GM19099 (cell line): ENCODE measurements around the gene MB21D2.
A peak's percentile ranks its signal among the peaks of the same experiment; 100 is the strongest.

Experiments
- POLR2A ChIP-seq: IDR thresholded peaks from 3 replicates; pipeline ENCODE4 v1.6.1; 2011; ENCODE audit warnings: low read depth; ENCODE audit not compliant: insufficient read length; ENCODE audit errors: extremely low read depth

Gene MB21D2, protein sequence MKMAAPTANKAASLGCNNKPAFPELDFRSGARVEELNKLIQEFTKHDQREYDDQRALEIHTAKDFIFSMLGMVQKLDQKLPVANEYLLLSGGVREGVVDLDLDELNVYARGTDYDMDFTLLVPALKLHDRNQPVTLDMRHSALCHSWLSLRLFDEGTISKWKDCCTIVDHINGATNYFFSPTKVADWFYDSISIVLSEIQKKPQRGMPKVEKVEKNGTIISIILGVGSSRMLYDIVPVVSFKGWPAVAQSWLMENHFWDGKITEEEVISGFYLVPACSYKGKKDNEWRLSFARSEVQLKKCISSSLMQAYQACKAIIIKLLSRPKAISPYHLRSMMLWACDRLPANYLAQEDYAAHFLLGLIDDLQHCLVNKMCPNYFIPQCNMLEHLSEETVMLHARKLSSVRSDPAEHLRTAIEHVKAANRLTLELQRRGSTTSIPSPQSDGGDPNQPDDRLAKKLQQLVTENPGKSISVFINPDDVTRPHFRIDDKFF

GRCh38 chr3:192917404-192918274, at the start of gene MB21D2:
MB21D2 (minus strand) TSS chr3:192917856; CDS start chr3:192917840, 16 bp downstream.
- peak; percentile 83 for TF ChIP-seq POLR2A

DNA sequence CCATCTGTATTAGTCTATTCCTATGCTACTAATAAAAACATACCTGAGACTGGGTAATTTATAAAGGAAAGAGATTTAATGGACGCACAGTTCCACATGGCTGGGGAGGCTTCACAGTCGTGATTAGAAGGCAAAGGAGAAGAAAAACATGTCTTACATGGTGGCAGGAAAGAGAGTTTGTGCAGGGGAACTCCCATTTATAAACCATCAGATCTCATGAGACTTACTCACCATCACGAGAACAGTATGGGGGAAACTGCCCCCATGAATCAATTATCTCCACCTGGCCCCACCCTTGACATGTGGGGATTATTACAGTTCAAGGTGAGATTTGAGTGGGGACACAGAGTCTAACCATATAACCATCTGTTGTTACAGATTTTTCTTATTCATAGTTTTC, 42.1 kb upstream of the MB21D2 start:
- TF ChIP-seq POLR2A: no peak

- no peak for TF ChIP-seq POLR2A
Measured at GRCh38 chr3:192958219-192958872, 40.7 kb upstream of the MB21D2 start.

DNA sequence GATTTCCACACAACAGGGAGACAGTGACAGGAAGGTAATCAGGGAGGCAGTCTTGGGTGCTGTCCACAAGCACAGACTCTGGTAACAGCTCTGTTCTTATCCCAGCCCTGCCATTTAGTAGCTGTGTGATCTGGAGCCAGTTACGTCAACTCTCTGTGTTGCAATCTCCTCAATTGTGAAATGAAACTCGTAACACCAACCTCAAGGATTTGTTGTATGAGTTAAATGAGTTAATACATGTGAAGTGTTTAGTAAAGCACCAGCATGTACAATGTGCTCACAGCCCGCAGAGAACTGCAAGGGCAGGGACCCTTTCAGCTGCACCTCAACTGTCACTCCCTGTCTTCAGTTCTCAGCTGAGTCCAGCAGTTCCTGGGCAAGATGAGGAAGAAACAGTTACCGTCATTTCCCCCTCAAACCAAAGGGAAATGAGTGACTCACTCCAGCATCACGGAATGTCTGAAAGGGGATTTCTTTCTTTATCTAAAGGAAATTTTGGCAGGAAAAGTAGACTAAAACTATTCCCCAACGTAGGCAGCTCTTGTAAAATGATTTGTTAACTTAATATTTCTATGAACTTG, 39.9 kb upstream of the MB21D2 start:
- TF ChIP-seq POLR2A: no peak

- no peak for TF ChIP-seq POLR2A
Measured at GRCh38 chr3:192953926-192954325, 36.3 kb upstream of the MB21D2 start.

GRCh38 chr3:192947421-192947820, 29.8 kb upstream of the MB21D2 start:
- TF ChIP-seq POLR2A: no peak

DNA sequence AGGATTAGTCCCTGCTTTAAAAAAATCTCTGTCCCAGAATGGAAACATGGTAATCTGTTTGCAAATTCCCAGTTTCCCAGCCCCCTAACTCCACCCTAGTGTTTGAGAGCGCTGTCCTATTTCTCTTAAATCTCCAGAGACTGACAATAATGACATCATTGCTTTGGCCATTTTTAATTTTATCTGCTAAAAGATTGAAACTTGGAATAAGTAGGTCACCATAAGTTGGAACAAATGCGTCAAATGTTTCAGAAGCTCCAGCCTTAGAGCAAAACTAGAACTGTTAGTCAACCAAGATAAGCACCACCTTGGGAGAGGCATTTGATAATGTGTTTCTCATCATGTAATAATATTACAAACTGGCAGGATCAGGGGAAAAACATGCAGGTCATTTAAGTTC, 25.7 kb upstream of the MB21D2 start:
- no peak for TF ChIP-seq POLR2A

DNA sequence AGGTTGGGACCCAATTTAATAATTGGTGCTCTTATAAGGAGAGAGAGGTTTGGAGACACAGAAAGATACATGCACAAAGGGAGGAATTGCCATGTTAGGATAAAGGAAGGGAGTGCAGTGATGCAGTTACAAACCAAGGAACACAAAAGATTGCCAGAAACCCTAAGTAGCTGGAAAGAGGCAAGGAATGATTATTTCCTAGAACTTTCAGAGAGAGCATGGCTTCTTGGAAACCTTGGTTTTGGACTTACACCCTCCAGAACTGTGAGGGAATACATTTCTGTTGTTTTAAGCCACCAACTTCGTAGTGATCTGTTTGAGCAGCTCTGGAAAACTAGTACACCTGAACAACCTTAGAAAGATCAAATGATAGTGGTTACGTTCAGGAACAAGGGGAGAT, 25.0 kb upstream of the MB21D2 start:
- TF ChIP-seq POLR2A: no peak

GRCh38 chr3:192940129-192940528, 22.5 kb upstream of the MB21D2 start:
- no peak for TF ChIP-seq POLR2A

- no peak for TF ChIP-seq POLR2A
Measured at GRCh38 chr3:192935441-192935840, 17.8 kb upstream of the MB21D2 start.

DNA sequence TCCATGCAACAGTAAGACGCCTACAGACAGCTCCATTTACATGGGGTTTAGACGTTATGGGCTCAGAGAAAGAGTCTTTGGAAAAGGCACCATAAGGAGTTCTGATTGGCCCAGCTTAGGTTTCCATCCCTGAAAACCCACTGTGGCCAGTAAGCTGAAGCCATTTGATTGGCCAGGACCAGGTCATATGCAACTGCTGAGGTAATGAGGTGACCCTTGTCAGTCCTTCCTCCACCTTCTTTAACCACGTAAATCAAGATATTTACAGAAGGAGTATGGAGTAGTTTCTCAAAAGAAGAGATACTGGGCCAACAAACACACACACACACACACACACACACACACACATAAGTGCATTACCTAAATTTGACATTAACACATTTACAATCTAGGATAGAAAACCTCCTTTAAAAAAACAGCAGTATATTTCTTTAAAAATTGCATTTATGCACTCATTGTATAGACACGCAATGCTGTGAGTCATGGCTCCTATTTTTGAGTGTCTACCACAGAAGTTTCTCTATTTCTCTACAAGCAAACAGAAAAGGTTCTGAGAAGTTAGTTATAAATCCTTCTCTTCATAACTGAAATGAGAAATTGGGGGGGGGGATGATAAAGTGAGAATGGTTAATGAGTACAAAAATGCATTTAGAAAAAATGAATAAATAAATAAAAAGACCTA, 16.3 kb upstream of the MB21D2 start:
- no peak for TF ChIP-seq POLR2A

DNA sequence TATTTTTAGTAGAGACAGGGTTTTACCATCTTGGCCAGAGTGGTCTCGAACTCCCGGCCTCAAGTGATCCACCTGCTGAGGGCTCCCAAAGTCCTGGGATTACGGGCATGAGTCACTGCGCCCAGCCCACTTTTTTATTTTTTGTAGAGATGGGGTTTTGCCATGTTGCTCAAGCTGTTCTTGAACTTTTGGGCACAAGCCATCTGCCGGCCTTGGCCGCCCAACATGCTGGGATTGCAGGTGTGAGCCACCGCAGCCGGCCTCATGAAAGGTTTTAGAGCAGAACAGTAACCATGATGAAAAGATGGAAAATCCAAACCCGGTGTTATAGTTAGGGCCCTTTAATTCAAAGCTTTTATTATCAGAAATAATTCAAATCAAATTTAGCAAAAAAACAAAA, 15.6 kb upstream of the MB21D2 start:
- TF ChIP-seq POLR2A: no peak

- TF ChIP-seq POLR2A: no peak
Measured at GRCh38 chr3:192931825-192932224, 14.2 kb upstream of the MB21D2 start.

- TF ChIP-seq POLR2A: no peak
Measured at GRCh38 chr3:192930577-192930976, 12.9 kb upstream of the MB21D2 start.
